ENCODE results near the gene PNMA6A.
"Not testable (repeated sequence)": the region's sequence is repeated elsewhere in the genome, so short reads cannot be mapped to it uniquely, and the experiment has no call there.

PNMA6A gene

GRCh38 chrX:153075366-153075765 lies 3.1 kb downstream of the PNMA6A start:
- DNase-seq (ENCODE audit: low spot score) = no peak

GRCh38 chrX:153077437-153078135 lies 5.3 kb downstream of the PNMA6A start:
- DNase-seq (ENCODE audit: low spot score) = not testable (repeated sequence)

GRCh38 chrX:153083238-153083923 lies 11.1 kb downstream of the PNMA6A start:
- not testable (repeated sequence) for DNase-seq (ENCODE audit: low spot score)

GRCh38 chrX:153102418-153102817 lies 30.2 kb downstream of the PNMA6A start:
- no peak for DNase-seq (ENCODE audit: low spot score)

- DNase-seq (ENCODE audit: low spot score) = not testable (repeated sequence)
Observed at GRCh38 chrX:153104959-153105358, 32.7 kb downstream of the PNMA6A start.

- not testable (repeated sequence) for DNase-seq (ENCODE audit: low spot score)
Observed at GRCh38 chrX:153106092-153106801, 34.0 kb downstream of the PNMA6A start.

- DNase-seq (ENCODE audit: low spot score) = not testable (repeated sequence)
Observed at GRCh38 chrX:153110735-153111134, 38.5 kb downstream of the PNMA6A start.

- not testable (repeated sequence) for DNase-seq (ENCODE audit: low spot score)
Observed at GRCh38 chrX:153113851-153114250, 41.6 kb downstream of the PNMA6A start.

GRCh38 chrX:153117754-153118153 lies 45.5 kb downstream of the PNMA6A start:
- DNase-seq (ENCODE audit: low spot score) = not testable (repeated sequence)

- DNase-seq (ENCODE audit: low spot score) = not testable (repeated sequence)
Observed at GRCh38 chrX:153120230-153120629, 48.0 kb downstream of the PNMA6A start.

GRCh38 chrX:153123468-153123867 lies 51.2 kb downstream of the PNMA6A start:
- DNase-seq (ENCODE audit: low spot score) = not testable (repeated sequence)

All from AG20443 (cell line).